Body of pancreas (tissue), 4 donors: ENCODE data around the gene HAUS7.

Experiments used
- POLR2A ChIP-seq, 3 donors: fragments of 450-650 bp; IDR thresholded peaks; one replicate each; pipeline ENCODE4 v1.6.1; 2016; ENCODE audit warnings: antibody characterized with exemption in 3 of 3, mild to moderate bottlenecking in 2 of 3
- TF ChIP-seq, protein P1 (sequence below), 7 experiments: fragments of 450-650 bp in 4 of 7; fragments of 200-600 bp in 3 of 7; sonication (generic) in 3 of 7; IDR thresholded peaks; one replicate each; pipeline ENCODE4 v1.5.1; 2016 to 2019; ENCODE audit warnings: antibody characterized with exemption in 7 of 7

GRCh38 chrX:153406903-153407302 lies 63.5 kb downstream of the HAUS7 start:
- TF ChIP-seq, protein P1, sequence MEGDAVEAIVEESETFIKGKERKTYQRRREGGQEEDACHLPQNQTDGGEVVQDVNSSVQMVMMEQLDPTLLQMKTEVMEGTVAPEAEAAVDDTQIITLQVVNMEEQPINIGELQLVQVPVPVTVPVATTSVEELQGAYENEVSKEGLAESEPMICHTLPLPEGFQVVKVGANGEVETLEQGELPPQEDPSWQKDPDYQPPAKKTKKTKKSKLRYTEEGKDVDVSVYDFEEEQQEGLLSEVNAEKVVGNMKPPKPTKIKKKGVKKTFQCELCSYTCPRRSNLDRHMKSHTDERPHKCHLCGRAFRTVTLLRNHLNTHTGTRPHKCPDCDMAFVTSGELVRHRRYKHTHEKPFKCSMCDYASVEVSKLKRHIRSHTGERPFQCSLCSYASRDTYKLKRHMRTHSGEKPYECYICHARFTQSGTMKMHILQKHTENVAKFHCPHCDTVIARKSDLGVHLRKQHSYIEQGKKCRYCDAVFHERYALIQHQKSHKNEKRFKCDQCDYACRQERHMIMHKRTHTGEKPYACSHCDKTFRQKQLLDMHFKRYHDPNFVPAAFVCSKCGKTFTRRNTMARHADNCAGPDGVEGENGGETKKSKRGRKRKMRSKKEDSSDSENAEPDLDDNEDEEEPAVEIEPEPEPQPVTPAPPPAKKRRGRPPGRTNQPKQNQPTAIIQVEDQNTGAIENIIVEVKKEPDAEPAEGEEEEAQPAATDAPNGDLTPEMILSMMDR (IDR thresholded peaks at IDR 0.05), result no peak
- TF ChIP-seq POLR2A (IDR thresholded peaks at IDR 0.05), result no peak
